ENCODE measurements around the gene AKT1. TPM values are rescaled to one million over a fixed set of nuclear protein-coding genes. Genes with fewer than 3 reads are reported as not detected.
"Not testable (repeated sequence)": the region's sequence is repeated elsewhere in the genome, so short reads cannot be mapped to it uniquely, and the experiment has no call there.

AKT1 gene
- polyA plus RNA-seq, 4 donors = 72.4 to 95.9 (median 82.7) TPM

DNA sequence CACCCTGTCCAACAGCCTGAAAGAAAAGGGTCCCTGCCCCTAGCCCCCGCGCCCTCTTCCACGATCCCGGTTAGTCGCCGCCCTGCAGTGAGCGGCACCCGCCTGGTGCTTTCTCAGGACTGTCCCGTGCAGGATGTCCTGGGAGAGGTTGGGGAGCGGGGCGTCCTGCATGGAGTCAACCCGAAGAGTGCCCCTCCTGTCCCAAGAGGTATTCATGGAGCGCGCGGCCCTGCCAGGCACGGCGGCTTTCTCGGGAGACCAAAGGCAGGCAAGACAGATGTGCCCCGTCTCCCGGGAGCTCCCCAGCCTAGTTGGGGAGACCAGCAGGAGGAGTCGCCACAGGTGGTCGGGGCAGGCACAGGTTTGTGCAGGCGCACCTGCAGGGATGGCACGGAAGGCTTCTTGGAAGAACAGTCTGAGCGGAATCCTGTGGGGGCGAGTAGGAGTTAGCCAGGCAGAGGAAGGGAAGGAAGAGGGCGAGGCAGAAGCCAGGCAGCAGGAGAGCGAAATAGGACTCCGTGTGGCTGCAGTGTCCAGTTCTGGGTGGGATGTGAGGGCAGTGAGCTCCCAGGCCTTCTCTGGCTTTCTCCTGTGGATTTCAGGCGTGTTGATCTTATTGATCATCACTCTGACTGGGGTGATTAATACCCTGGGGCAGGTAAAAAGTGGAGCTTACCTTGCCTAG, 41.9 kb downstream of the AKT1 start:
- H3K4me1 ChIP-seq (ENCODE audit: control insufficient read depth in 3 of 3, insufficient read depth in 2 of 3, low read depth in 1 of 3, low read length in 2 of 3) = peaks cover 14 to 50% (median 15%) of the 10 kb centered on the region in 3 donors
- H3K9me3 ChIP-seq (ENCODE audit: control insufficient read depth in 2 of 2, insufficient read depth in 1 of 2, low read depth in 1 of 2, low read length in 1 of 2) = peaks cover 0 to 4% of the 10 kb centered on the region in 2 donors
- H3K4me3 ChIP-seq (ENCODE audit: low read depth in 1 of 3, low read length in 3 of 3) = peak overlapping the region; percentile 94 to 96 (median 94)
- H3K27ac ChIP-seq (ENCODE audit: low read depth in 1 of 3, low read length in 2 of 3) = peak overlapping the region; percentile 83 to 94 (median 92)
- H3K27me3 ChIP-seq (ENCODE audit: control insufficient read depth in 3 of 3, insufficient read depth in 3 of 3, low read length in 3 of 3) = no peaks in the 10 kb centered on the region
- 2% methylated on average over 28 to 30 of the region's 30 CpGs for WGBS, 3 donors
- DNase-seq (peak in 1 of 2 donors; percentile 27), FAIRE-seq (no peak)
- peaks cover 0 to 47% (median 0%) of the 10 kb centered on the region in 3 donors for H3K36me3 ChIP-seq (ENCODE audit: control insufficient read depth in 3 of 3, insufficient read depth in 2 of 3, low read depth in 1 of 3, low read length in 3 of 3)

DNA sequence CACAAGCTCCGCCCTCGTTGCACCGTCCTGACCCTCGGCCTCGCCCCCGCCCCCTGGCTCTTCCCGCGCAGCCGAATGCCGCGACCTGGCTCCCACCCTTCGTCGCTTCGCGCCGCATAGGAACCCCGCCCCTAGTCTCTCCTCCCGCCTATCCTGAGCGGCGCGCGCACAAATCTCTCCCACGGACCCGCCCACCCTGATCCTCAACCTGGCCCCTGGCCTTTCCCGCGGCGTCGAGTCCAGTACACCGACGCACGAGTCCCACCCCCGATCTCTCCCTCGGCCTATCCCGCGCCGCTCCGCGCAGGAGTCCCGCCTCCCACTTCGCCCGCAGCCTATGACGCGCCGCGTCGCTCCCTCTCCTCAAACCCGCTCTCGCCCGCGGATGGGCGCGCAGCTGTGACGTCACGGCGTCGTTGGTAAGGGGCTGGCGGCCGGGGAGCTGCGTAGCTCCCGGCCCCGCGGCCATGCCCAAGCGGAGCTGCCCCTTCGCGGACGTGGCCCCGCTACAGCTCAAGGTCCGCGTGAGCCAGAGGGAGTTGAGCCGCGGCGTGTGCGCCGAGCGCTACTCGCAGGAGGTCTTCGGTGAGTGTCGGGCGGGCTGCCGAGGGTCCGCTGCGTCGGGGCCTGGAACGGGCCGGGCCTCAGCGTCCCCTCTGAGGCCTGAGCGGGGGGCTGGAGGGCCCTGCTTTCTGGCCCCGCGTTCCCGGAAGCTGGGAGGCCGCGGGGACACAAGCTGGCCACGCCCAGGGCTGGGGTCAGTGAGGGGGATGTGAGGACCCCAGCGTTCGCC, 42.6 kb downstream of the AKT1 start, which contains the start of gene SIVA1:
SIVA1 (plus strand) TSS at position 413 of the 793 bp plus-strand sequence; CDS start at position 468, 55 bp downstream.
- WGBS, 3 donors = 0 to 1% (median 0%) methylated on average over 76 to 95 of the region's 95 CpGs

DNA sequence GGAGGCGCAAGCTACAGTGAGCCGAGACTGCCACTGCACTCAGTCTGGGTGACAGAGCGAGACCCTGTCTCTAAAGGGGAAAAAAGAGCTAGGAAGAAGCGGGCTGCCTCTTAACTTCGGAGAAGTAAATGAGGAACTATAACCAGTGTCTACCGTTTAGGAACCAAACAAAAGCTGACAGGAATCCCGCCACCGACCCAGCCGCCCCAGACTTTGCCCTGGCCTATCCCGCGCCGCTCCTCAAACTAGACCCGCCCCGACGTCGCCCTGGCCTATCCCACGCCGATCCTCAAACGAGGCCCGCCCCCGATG, 43.2 kb downstream of the AKT1 start:
- 2 to 5% (median 4%) methylated on average over 17 to 21 of the region's 21 CpGs for WGBS, 3 donors
- peaks cover 14 to 61% (median 15%) of the 10 kb centered on the region in 3 donors for H3K4me1 ChIP-seq (ENCODE audit: control insufficient read depth in 3 of 3, insufficient read depth in 2 of 3, low read depth in 1 of 3, low read length in 2 of 3)
- H3K4me3 ChIP-seq (ENCODE audit: low read depth in 1 of 3, low read length in 3 of 3) = peak overlapping the region in 2 of 3 donors; percentile 30 to 37
- peaks cover 0 to 4% of the 10 kb centered on the region in 2 donors for H3K9me3 ChIP-seq (ENCODE audit: control insufficient read depth in 2 of 2, insufficient read depth in 1 of 2, low read depth in 1 of 2, low read length in 1 of 2)
- H3K27ac ChIP-seq (ENCODE audit: low read depth in 1 of 3, low read length in 2 of 3) = peak overlapping the region; percentile 82 to 89 (median 83)
- H3K36me3 ChIP-seq (ENCODE audit: control insufficient read depth in 3 of 3, insufficient read depth in 2 of 3, low read depth in 1 of 3, low read length in 3 of 3) = peaks cover 0 to 34% (median 0%) of the 10 kb centered on the region in 3 donors
- no peak for DNase-seq
- no peak for FAIRE-seq
- no peaks in the 10 kb centered on the region for H3K27me3 ChIP-seq (ENCODE audit: control insufficient read depth in 3 of 3, insufficient read depth in 3 of 3, low read length in 3 of 3)

More for the DNA sequence above, 42.6 kb downstream of the AKT1 start, which contains the start of gene SIVA1:
- H3K36me3 ChIP-seq (ENCODE audit: control insufficient read depth in 3 of 3, insufficient read depth in 2 of 3, low read depth in 1 of 3, low read length in 3 of 3) = peaks cover 0 to 40% (median 0%) of the 10 kb centered on the region in 3 donors
- H3K27ac ChIP-seq (ENCODE audit: low read depth in 1 of 3, low read length in 2 of 3) = peak within 1 kb of the TSS; percentile 83 to 94 (median 92)
- DNase-seq (peak; percentile 100), FAIRE-seq (peak; percentile 19)
- H3K27me3 ChIP-seq (ENCODE audit: control insufficient read depth in 3 of 3, insufficient read depth in 3 of 3, low read length in 3 of 3) = no peaks in the 10 kb centered on the region
- peaks cover 0 to 4% of the 10 kb centered on the region in 2 donors for H3K9me3 ChIP-seq (ENCODE audit: control insufficient read depth in 2 of 2, insufficient read depth in 1 of 2, low read depth in 1 of 2, low read length in 1 of 2)
- peak within 1 kb of the TSS; percentile 94 to 96 (median 94) for H3K4me3 ChIP-seq (ENCODE audit: low read depth in 1 of 3, low read length in 3 of 3)
- peaks cover 14 to 57% (median 15%) of the 10 kb centered on the region in 3 donors for H3K4me1 ChIP-seq (ENCODE audit: control insufficient read depth in 3 of 3, insufficient read depth in 2 of 3, low read depth in 1 of 3, low read length in 2 of 3)

DNA sequence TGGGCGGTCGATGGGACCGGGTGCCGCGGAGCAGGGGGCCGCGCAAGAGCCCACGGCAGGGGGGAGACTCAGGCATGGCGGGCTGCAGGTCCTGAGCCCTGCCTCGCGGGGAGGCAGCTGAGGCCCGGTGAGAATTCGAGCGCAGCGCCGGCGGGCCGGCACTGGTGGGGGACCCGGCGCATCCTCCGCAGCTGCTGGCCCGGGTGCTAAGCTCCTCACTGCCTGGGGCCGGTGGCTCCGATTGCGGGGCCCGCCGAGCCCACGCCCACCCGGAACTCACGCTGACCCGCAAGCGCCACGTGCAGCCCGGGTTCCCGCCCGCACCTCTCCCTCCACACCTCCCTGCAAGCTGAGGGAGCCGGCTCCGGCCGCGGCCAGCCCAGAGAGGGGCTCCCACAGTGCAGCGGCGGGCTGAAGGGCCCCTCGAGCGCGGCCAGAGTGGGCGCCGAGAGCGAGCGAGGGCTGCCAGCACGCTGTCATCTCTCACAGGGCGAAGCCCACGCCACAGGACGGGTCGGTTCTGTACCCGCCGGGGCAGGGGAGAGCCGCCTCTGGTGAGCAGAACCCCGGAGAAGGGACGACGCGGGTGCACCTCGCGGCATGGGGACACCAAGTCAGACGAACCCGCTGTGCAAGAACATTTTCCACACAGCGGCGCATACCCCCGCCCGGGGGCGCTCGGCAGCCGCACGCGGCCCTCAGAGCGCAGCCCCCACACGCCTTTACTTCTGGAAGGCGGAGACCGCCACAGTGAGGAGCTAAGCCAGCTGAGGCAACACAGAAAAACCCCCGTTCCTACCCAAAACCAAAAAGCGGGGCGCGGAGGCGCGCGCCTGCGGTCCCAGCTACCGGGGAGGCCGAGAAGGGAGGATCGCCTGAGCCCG, 43.8 kb downstream of the AKT1 start:
- FAIRE-seq (no peak), DNase-seq (no peak)
- H3K36me3 ChIP-seq (ENCODE audit: control insufficient read depth in 3 of 3, insufficient read depth in 2 of 3, low read depth in 1 of 3, low read length in 3 of 3) = peaks cover 0 to 28% (median 0%) of the 10 kb centered on the region in 3 donors
- peaks cover 0 to 4% of the 10 kb centered on the region in 2 donors for H3K9me3 ChIP-seq (ENCODE audit: control insufficient read depth in 2 of 2, insufficient read depth in 1 of 2, low read depth in 1 of 2, low read length in 1 of 2)
- peak overlapping the region; percentile 82 to 89 (median 83) for H3K27ac ChIP-seq (ENCODE audit: low read depth in 1 of 3, low read length in 2 of 3)
- peak overlapping the region in 2 of 3 donors; percentile 30 to 37 for H3K4me3 ChIP-seq (ENCODE audit: low read depth in 1 of 3, low read length in 3 of 3)
- no peaks in the 10 kb centered on the region for H3K27me3 ChIP-seq (ENCODE audit: control insufficient read depth in 3 of 3, insufficient read depth in 3 of 3, low read length in 3 of 3)
- peaks cover 14 to 63% (median 15%) of the 10 kb centered on the region in 3 donors for H3K4me1 ChIP-seq (ENCODE audit: control insufficient read depth in 3 of 3, insufficient read depth in 2 of 3, low read depth in 1 of 3, low read length in 2 of 3)
- 77 to 82% (median 80%) methylated on average over 64 to 90 of the region's 90 CpGs for WGBS, 3 donors

DNA sequence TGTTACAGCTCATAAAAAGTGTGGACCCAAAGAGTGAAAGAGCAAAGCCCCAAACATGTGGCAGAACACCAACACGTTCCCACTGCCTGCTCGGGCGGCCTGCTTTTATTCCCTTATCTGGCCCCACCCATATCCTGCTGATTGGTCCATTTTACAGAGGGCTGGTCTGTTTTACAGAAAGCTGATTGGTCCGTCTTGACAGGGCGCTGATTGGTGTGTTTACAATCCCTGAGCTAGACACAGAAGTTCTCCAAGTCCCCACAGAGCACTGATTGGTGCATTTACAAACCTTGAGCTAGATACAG, 44.8 kb downstream of the AKT1 start:
- not testable (repeated sequence) for FAIRE-seq; DNase-seq; H3K27me3 ChIP-seq (ENCODE audit: control insufficient read depth in 3 of 3, insufficient read depth in 3 of 3, low read length in 3 of 3); H3K27ac ChIP-seq (ENCODE audit: low read depth in 1 of 3, low read length in 2 of 3); H3K4me3 ChIP-seq (ENCODE audit: low read depth in 1 of 3, low read length in 3 of 3); H3K9me3 ChIP-seq (ENCODE audit: control insufficient read depth in 2 of 2, insufficient read depth in 1 of 2, low read depth in 1 of 2, low read length in 1 of 2)
- H3K4me1 ChIP-seq (ENCODE audit: control insufficient read depth in 3 of 3, insufficient read depth in 2 of 3, low read depth in 1 of 3, low read length in 2 of 3) = peaks cover 14 to 53% (median 15%) of the 10 kb centered on the region in 3 donors
- H3K36me3 ChIP-seq (ENCODE audit: control insufficient read depth in 3 of 3, insufficient read depth in 2 of 3, low read depth in 1 of 3, low read length in 3 of 3) = peaks cover 0 to 21% (median 0%) of the 10 kb centered on the region in 3 donors
- 84 to 93% (median 88%) methylated on average over 5 of the region's 5 CpGs for WGBS, 3 donors

DNA sequence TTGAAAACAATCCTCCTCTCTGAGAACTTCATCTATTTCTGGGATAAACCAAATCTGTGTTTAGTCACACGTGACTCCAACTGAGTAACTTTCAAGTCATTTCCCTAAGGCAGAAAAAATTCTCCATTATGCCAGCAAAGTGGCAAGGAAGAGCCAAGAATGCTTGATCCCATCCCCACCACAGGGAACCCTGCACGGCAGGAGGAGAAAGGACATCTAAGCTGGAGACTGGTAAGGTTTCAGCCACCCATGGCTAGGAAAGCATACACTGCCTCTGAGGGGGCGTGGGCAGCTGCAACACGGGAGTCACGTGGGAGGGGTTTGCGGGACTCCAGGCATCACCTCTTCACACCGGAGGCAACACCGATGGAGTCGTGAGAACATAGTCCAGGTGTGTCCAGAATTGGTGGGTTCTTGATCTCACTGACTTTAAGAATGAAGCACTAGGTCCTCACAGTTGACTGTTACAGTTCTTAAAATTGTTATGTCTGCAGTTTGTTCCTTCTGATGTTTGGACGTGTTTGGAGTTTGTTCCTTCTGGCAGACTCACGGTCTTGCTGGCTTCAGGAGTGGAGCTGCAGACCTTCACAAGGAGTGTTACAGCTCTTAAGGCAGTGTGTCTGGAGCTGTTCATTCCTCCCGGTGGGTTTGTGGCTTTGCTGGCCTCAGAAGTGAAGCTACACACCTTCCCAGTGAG, 45.3 kb downstream of the AKT1 start:
- FAIRE-seq = no peak
- no peak overlapping the region for H3K27ac ChIP-seq (ENCODE audit: low read depth in 1 of 3, low read length in 2 of 3)
- DNase-seq = no peak
- peaks cover 14 to 48% (median 14%) of the 10 kb centered on the region in 3 donors for H3K4me1 ChIP-seq (ENCODE audit: control insufficient read depth in 3 of 3, insufficient read depth in 2 of 3, low read depth in 1 of 3, low read length in 2 of 3)
- peaks cover 0 to 20% (median 0%) of the 10 kb centered on the region in 3 donors for H3K36me3 ChIP-seq (ENCODE audit: control insufficient read depth in 3 of 3, insufficient read depth in 2 of 3, low read depth in 1 of 3, low read length in 3 of 3)
- no peaks in the 10 kb centered on the region for H3K27me3 ChIP-seq (ENCODE audit: control insufficient read depth in 3 of 3, insufficient read depth in 3 of 3, low read length in 3 of 3)
- 71 to 85% (median 79%) methylated on average over 12 of the region's 12 CpGs for WGBS, 3 donors
- peaks cover 0 to 4% of the 10 kb centered on the region in 2 donors for H3K9me3 ChIP-seq (ENCODE audit: control insufficient read depth in 2 of 2, insufficient read depth in 1 of 2, low read depth in 1 of 2, low read length in 1 of 2)
- H3K4me3 ChIP-seq (ENCODE audit: low read depth in 1 of 3, low read length in 3 of 3) = no peak overlapping the region

DNA sequence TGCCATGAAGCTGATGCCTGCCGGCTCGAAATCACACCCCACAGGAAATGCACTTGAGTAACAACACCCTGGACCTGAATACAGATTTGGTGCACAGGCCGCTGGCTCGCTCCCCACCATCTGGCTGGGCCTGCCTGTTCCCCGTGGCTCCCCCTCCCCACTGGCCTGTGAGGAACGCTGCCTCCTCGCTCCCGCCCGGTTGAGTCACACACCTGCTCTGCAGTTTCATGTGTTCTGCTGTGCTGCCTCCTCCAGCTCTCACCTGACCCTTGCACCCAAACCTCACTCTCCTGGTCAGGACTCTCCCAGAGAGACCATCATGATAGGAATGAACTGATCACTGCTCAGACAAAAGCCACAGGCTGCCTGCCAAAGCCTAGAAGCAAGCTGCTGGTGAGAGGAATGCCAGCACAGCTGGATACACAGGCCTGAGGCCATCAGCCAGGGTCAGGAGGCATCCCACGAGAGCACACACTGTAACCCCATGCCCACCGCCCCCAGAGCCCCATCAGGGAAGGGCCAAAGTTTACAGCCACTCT, 46.4 kb downstream of the AKT1 start:
- Histone ChIP-seq H3K4me1 (ENCODE audit: control insufficient read depth in 3 of 3, insufficient read depth in 2 of 3, low read depth in 1 of 3, low read length in 2 of 3) (peaks cover 5 to 38% (median 9%) of the 10 kb centered on the region in 3 donors), H3K9me3 (ENCODE audit: control insufficient read depth in 2 of 2, insufficient read depth in 1 of 2, low read depth in 1 of 2, low read length in 1 of 2) (peaks cover 0 to 4% of the 10 kb centered on the region in 2 donors), H3K27me3 (ENCODE audit: control insufficient read depth in 3 of 3, insufficient read depth in 3 of 3, low read length in 3 of 3) (no peaks in the 10 kb centered on the region), H3K36me3 (ENCODE audit: control insufficient read depth in 3 of 3, insufficient read depth in 2 of 3, low read depth in 1 of 3, low read length in 3 of 3) (peaks cover 0 to 17% (median 0%) of the 10 kb centered on the region in 3 donors), H3K27ac (ENCODE audit: low read depth in 1 of 3, low read length in 2 of 3) (peak overlapping the region; percentile 49 to 79 (median 59)), H3K4me3 (ENCODE audit: low read depth in 1 of 3, low read length in 3 of 3) (no peak overlapping the region)
- FAIRE-seq = no peak
- WGBS, 3 donors = 10 to 32% (median 28%) methylated on average over 11 of the region's 11 CpGs
- peak; percentile 83 to 97 for DNase-seq

All from small intestine (tissue), 7 donors.